Measurements from ENCODE around the gene CMAS. TPM values are rescaled to one million over a fixed set of nuclear protein-coding genes. Genes with fewer than 3 reads are reported as not detected.
A peak's percentile ranks its signal among the peaks of the same experiment; 100 is the strongest.
"Not testable (repeated sequence)": the region's sequence is repeated elsewhere in the genome, so short reads cannot be mapped to it uniquely, and the experiment has no call there.

CMAS gene
- total RNA-seq, 1 donor from 2014 or later, result 29.4 TPM

DNA sequence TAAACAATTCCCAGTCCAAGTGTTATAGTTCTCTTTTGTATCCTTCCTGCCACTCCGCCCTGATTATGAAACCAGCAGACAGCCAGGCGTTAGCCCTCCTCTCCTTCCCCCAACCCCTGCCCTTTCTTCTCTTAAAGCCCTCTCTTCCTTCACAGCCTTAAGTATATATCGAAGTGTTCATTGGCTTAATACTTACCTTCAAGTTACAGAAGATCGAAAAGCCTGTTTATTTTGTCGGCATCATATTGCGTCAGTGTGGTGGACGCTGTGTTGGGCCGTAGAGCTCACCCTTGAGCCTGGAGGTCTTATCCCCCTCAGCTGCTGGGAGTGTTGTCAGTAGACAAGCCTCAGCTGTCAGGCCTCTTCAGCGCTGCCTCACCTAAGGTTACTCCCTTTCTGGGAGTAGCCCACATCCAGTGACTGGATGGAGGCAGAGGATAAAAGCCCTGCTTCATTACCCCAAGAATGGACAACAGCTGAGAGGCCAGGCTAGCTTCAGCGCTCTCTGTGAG is 36.2 kb downstream of the CMAS start:
- no peaks in the 10 kb centered on the region for H3K27me3 ChIP-seq
- H3K27ac ChIP-seq, result peak overlapping the region; percentile 45
- DNase-seq (no peak), ATAC-seq (peak; percentile 50)
- TF ChIP-seq, protein P1, sequence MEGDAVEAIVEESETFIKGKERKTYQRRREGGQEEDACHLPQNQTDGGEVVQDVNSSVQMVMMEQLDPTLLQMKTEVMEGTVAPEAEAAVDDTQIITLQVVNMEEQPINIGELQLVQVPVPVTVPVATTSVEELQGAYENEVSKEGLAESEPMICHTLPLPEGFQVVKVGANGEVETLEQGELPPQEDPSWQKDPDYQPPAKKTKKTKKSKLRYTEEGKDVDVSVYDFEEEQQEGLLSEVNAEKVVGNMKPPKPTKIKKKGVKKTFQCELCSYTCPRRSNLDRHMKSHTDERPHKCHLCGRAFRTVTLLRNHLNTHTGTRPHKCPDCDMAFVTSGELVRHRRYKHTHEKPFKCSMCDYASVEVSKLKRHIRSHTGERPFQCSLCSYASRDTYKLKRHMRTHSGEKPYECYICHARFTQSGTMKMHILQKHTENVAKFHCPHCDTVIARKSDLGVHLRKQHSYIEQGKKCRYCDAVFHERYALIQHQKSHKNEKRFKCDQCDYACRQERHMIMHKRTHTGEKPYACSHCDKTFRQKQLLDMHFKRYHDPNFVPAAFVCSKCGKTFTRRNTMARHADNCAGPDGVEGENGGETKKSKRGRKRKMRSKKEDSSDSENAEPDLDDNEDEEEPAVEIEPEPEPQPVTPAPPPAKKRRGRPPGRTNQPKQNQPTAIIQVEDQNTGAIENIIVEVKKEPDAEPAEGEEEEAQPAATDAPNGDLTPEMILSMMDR (IDR thresholded peaks at IDR 0.05), result no peak
- no peak overlapping the region for H3K4me3 ChIP-seq
- H3K4me1 ChIP-seq, result no peaks in the 10 kb centered on the region
- no peaks in the 10 kb centered on the region for H3K9me3 ChIP-seq
- no peaks in the 10 kb centered on the region for H3K36me3 ChIP-seq
- intact Hi-C loops (cut with DNase I), result no loop called here

DNA sequence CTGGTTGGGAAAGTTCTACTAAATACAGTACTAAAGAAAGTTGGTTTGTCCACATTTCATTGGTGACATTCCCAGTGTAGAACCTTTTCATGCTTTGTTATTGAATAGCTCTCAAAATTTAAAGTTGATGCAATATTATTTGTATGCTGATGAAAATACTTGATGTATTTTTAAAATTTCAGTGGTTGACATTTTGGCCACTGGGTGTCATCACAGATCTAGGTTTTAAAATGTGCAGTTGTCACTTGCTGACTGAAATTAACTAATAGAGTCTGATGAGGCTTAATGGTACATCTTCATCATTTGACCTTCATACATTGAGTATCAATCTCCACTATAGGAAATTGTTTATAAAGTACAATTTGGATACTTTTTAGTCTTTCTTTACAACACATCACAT is 37.1 kb downstream of the CMAS start:
- TF ChIP-seq, protein P1 (IDR thresholded peaks at IDR 0.05), result peak; percentile 52
- ATAC-seq, result no peak
- Histone ChIP-seq H3K4me1 (no peaks in the 10 kb centered on the region), H3K9me3 (no peaks in the 10 kb centered on the region), H3K27ac (no peak overlapping the region), H3K27me3 (no peaks in the 10 kb centered on the region), H3K36me3 (no peaks in the 10 kb centered on the region), H3K4me3 (no peak overlapping the region)
- intact Hi-C loops (cut with DNase I), result no loop called here
- DNase-seq, result no peak

DNA sequence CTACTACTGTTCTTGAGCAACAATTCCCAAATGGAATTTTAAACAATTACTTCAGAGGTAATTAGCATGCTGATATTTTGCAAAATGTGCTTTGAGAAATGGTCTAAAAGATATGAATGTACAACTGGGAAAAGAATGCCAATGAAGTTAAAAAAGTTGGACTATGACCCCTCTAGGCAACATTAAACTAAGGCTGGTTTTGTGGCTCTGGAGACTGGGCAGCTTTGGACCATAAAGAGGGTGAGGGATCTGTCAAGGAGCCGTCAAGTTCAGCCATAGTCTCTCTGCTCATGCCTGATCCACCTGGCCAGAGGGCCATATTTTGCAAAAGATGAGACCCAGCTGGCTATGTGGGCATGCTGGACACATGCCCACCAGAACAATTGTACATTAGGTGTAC is 38.8 kb downstream of the CMAS start:
- intact Hi-C loops (cut with DNase I), result no loop called here
- Histone ChIP-seq H3K27ac (no peak overlapping the region), H3K27me3 (no peaks in the 10 kb centered on the region), H3K9me3 (no peaks in the 10 kb centered on the region), H3K36me3 (no peaks in the 10 kb centered on the region), H3K4me1 (no peaks in the 10 kb centered on the region), H3K4me3 (no peak overlapping the region)
- no peak for DNase-seq
- no peak for ATAC-seq
- TF ChIP-seq, protein P1 (IDR thresholded peaks at IDR 0.05), result no peak

DNA sequence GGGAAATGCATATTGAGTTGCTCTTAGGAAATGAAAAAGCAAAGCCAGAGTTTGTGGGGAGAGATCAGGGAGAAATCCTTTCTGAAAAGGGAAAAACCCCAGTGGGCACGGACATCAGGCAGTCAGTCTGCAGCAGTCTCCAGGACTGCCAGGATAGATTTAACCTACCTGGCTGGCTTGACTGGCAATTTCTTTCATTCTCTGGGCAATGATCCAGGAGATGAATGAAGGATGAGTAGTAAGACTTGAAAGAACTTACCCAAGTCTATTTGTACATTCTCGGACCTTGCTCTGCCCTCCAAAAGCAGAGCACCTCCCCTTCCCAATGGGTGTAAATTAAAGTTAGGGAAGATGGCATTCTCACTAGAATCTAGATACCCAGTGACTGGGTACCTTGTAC is 42.9 kb downstream of the CMAS start:
- Histone ChIP-seq H3K9me3 (no peaks in the 10 kb centered on the region), H3K4me1 (no peaks in the 10 kb centered on the region), H3K4me3 (no peak overlapping the region), H3K27me3 (no peaks in the 10 kb centered on the region), H3K27ac (no peak overlapping the region), H3K36me3 (no peaks in the 10 kb centered on the region)
- DNase-seq (no peak), ATAC-seq (no peak)
- intact Hi-C loops (cut with DNase I), result no loop called here
- TF ChIP-seq, protein P1 (IDR thresholded peaks at IDR 0.05), result no peak

DNA sequence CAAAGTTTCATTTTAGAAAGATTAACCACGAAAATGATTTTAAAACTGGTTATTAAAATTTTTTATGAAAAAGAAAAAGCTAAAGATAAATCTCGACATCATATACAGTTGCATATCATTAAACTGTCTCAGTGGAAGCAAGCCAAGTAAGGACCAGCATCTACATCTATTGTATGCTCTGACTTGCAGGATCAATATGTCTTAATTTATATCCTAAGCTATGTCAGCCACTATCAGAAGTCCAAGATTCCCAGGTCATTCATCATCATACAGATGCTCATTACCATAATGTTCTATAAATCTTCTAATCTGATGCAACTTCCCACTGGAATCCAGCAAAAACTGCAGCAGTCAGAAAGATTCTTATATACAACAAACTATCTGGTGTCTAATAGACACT is 43.5 kb downstream of the CMAS start:
- H3K4me3 ChIP-seq, result no peak overlapping the region
- TF ChIP-seq, protein P1 (IDR thresholded peaks at IDR 0.05), result no peak
- DNase-seq, result no peak
- no peaks in the 10 kb centered on the region for H3K9me3 ChIP-seq
- no peaks in the 10 kb centered on the region for H3K36me3 ChIP-seq
- ATAC-seq, result no peak
- intact Hi-C loops (cut with DNase I), result no loop called here
- H3K27ac ChIP-seq, result no peak overlapping the region
- no peaks in the 10 kb centered on the region for H3K27me3 ChIP-seq
- no peaks in the 10 kb centered on the region for H3K4me1 ChIP-seq

DNA sequence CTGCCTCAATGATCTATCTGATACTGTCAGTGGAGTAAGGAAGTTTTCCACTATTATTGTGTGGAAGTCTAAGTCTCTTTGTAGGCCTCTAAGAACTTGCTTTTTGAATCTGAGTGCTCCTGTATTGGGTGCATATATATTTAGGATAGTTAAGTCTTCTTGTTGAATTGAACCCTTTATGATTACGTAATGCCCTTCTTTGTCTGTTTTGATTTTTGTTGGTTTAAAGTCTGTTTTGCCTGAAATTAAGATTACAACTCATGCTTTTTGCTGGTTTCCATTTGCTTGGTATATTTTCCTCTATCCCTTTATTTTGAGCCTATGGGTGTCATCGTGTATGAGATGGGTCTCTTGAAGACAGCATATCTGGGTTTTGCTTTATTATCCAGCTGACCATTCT is 53.0 kb downstream of the CMAS start:
- H3K4me3 ChIP-seq; DNase-seq; H3K36me3 ChIP-seq; H3K9me3 ChIP-seq; H3K4me1 ChIP-seq; intact Hi-C loops (cut with DNase I); ATAC-seq; H3K27ac ChIP-seq; H3K27me3 ChIP-seq: not testable (repeated sequence)

All from upper lobe of right lung (tissue), 1 donor.